Mucosa of stomach (tissue), 1 donor: ENCODE measurements around the gene CCDC187.

Experiments
- H3K27me3 ChIP-seq: one replicate; pipeline ENCODE4 v1.7.0; 2013; ENCODE audit warnings: mild to moderate bottlenecking, low read length; ENCODE audit not compliant: control insufficient read depth, insufficient read depth
- H3K36me3 ChIP-seq: one replicate; pipeline ENCODE4 v1.7.0; 2013; ENCODE audit warnings: low read length; ENCODE audit not compliant: control insufficient read depth, insufficient read depth
- H3K4me1 ChIP-seq: one replicate; pipeline ENCODE4 v1.7.0; 2013; ENCODE audit warnings: mild to moderate bottlenecking, low read length; ENCODE audit not compliant: control insufficient read depth, insufficient read depth
- H3K4me3 ChIP-seq: one replicate; pipeline ENCODE4 v1.7.0; 2013; ENCODE audit warnings: low read length
- H3K9ac ChIP-seq: one replicate; pipeline ENCODE4 v1.7.0; 2013; ENCODE audit warnings: mild to moderate bottlenecking, low read length, moderate library complexity
- H3K9me3 ChIP-seq: one replicate; pipeline ENCODE4 v1.7.0; 2013; ENCODE audit warnings: mild to moderate bottlenecking, low read length, moderate library complexity; ENCODE audit not compliant: control insufficient read depth
- donor health status: Pancreatic carcinoma.

Gene CCDC187

DNA sequence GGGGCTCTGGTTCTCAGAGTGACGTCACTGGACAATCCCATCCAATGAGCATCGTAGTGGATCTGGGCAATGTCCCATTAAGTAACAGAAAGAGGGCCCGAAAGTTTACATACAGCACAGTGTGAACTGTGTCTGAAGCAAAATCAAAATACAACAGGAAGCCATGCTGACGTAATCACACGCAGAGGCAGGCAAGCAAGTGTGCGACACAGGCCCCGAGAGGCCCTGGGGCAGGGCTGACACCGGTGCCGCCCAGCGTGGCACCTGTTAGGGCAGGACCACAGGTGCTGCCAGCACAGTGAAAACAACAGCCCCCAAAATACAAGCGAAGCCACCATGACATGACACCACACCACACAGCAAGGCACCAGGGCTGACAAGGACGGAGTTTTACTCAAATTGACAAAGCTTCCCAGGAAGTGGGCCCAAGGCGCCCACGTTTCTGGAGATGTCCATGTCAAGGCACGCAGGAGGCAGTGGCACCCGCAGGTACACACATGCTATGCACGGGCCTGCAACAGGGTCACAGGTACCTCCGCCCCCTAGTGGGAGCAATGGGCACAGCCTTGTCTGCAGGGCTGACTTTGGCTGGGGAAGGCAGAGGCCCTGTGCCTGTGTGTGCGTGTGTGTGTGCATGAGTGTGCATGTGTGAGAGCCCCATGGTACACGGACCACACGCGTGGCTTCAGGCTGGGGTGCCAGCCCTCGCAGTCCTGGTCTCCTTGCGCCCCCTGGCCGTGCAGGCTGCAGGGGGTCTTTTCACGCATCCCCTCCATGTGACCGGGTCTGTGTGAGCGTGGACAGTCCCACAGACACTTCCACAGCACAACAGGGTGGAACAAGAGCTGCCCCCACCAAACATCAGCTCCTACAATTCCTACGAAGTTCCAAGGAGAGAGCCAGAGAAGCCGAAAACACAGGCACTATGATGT, 77.9 kb downstream of the CCDC187 start:
- H3K9me3 ChIP-seq: no peaks in the 10 kb centered on the region
- no peak overlapping the region for H3K9ac ChIP-seq
- no peaks in the 10 kb centered on the region for H3K27me3 ChIP-seq
- H3K4me1 ChIP-seq: no peaks in the 10 kb centered on the region
- H3K36me3 ChIP-seq: no peaks in the 10 kb centered on the region
- H3K4me3 ChIP-seq: no peak overlapping the region

DNA sequence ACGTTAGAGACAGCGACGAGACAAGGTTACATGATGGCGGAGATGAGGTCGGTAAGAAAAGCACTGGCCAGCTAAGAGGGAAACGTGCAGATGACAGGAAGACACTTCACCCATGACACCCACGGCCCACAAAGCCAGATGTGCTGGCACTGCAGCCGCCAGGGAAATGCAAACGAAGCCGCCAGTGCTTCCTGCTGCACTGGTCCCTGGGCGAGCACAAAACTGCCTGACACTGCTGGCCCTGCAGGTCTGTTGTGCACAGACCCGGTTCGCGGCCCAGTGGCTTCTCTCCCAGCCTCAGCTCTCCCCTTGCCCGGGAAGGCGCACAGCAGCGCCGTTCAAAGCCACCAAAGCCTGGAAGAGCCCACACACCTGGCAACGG, 78.5 kb downstream of the CCDC187 start:
- Histone ChIP-seq H3K9me3 (no peaks in the 10 kb centered on the region), H3K4me1 (no peaks in the 10 kb centered on the region), H3K36me3 (no peaks in the 10 kb centered on the region)

DNA sequence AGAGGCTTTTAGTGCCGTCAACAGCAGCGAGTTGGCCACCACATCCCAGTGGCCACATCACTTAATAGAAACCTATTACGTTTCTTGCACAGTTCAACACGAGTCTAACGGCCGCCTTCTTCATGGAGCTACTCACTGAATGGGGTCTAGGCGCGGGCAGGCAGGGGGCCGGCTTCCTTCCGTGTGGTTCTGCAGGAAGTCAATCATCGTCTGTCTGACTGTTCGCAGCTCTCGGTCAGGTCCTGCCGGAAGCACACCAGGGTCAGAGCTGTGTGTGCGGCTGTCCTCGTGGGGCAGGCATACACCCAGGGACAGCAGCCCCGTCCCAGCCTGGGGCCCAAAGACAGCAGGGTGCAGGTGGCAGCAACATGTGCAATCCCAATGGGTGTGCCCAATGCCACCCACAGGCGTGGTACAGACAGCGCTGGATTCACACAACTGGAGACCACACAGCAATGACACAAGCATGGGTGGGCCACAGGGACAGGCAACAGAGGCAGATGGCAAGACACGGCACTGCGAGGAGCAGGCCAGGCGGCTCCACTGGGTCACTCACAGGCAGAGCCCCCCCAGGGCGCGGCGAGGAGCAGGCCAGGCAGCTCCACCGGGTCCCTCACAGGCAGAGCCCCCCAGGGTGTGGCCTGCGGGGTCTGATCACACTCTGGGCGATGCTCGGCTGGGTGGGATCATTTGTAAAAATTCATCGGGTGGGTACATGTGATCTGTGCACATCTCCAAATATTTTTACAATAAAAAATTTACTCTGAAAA, 79.8 kb downstream of the CCDC187 start:
- H3K4me3 ChIP-seq: no peak overlapping the region
- H3K36me3 ChIP-seq: no peaks in the 10 kb centered on the region
- no peaks in the 10 kb centered on the region for H3K4me1 ChIP-seq
- H3K27me3 ChIP-seq: no peaks in the 10 kb centered on the region
- H3K9me3 ChIP-seq: no peaks in the 10 kb centered on the region
- no peak overlapping the region for H3K9ac ChIP-seq

More for the DNA sequence above, 78.5 kb downstream of the CCDC187 start:
- Histone ChIP-seq H3K27me3 (no peaks in the 10 kb centered on the region), H3K4me3 (no peak overlapping the region), H3K9ac (no peak overlapping the region)

DNA sequence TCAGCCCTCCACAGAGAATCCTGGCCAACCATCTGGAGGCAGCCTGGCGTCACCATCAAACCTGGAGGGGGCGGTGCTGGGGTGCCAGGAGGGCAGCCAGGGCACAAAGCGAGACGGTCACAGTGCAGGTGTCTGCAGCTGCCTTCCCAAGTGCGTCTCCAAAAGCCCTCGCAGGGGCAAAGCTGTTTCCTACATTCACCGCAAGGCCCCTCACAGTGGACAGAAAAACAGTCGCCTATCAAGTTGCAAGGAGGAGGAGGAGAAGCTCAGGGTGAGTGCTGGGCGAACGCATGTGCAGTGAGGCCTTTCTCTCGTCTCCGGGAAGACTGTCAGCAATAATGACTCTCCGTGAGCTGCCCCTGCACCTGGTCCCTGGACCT, 81.0 kb downstream of the CCDC187 start:
- Histone ChIP-seq H3K36me3 (no peaks in the 10 kb centered on the region), H3K9me3 (no peaks in the 10 kb centered on the region), H3K9ac (no peak overlapping the region), H3K4me3 (no peak overlapping the region), H3K4me1 (no peaks in the 10 kb centered on the region), H3K27me3 (no peaks in the 10 kb centered on the region)

DNA sequence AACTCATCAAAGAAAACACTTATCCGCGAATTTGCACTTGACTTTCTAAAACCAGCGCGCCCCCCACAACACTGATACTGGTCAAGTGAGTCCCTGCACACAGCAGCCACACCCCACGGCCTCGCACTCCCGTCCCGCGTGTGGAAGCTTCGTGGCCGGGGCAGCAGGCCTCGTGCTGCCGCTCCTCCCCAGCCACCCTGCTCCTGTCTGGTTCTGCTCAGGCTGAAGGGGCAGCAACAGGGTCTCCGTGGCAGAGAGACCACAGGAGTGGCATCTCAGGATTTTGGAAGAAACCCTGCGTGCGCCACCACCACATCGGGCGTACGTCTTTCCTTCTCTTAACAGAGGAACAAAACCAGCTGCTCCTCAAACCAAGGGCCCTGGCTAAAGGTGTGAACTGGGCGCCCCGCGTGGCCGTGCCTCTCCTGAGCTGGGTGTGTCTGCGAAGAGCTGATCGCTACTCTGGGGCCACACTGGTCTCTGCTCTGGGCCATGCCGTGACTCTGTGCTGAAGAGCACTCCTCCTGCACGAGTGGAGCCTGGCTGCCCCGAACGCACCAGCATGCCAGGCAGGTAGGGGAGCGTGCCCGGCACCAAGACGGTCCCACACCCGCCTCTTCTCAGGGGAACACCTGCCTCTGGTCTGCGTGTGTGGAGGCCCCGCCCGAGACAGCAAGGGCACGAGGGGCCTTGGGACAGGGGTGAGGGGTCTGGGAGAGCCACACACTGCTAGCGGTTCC, 81.6 kb downstream of the CCDC187 start:
- Histone ChIP-seq H3K4me1 (no peaks in the 10 kb centered on the region), H3K4me3 (no peak overlapping the region), H3K9ac (no peak overlapping the region), H3K27me3 (no peaks in the 10 kb centered on the region), H3K9me3 (no peaks in the 10 kb centered on the region), H3K36me3 (no peaks in the 10 kb centered on the region)

DNA sequence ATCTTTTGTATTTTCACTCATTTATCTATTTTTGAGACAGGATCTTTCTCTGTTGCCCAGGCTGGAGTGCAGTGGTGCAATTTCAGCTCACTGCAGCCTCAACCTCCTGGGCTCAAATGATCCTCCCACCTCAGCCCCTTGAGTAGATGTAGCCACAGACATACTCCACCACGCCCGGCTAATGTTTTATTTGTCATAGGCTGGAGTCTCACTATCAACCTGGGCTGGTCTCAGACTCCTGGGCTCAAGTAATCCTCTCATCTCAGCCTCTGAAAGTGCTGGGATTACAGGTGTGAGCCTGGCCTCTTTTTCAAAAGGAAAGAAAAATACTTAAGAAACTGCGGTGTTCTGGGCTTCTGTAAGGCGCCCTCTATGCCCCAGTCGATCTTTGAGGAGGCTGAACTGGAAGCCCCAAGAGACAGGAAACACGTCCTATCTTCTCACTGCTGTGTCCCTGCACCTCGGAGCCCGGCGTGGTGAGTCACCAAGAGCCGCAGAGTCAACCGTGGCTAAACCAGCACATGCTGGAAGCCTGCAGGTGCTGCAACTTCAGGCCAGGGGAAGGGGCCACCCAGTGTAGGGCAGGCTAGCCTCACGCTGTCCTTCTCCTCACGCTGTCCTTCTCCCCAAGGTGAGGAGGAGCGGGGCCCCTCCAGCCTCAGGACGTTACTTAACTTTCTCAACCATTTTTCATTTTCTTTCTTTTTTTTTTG, 83.7 kb downstream of the CCDC187 start:
- Histone ChIP-seq H3K36me3 (no peaks in the 10 kb centered on the region), H3K4me1 (no peaks in the 10 kb centered on the region)

DNA sequence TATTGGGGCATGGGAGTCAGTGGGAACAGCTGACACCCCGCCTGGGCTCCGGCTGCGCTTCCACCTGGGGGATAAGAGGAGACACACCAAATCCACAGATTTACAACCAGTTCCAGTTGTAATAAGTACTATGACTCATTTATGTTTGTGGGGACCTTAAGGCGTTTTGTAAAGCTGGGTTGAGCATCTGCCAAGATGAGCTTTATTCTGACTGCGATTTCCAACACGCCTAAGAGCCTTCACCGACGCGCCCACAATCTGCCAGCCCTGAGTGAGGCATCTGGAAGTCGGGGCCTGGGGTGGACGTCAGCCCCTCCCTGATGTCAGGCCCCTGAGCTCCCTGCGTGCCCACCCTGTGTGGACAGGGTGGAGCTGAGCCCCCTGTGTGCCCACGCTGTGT, 84.6 kb downstream of the CCDC187 start:
- Histone ChIP-seq H3K9me3 (no peaks in the 10 kb centered on the region), H3K4me1 (no peaks in the 10 kb centered on the region), H3K36me3 (peaks cover 8% of the 10 kb centered on the region), H3K27me3 (no peaks in the 10 kb centered on the region), H3K9ac (no peak overlapping the region), H3K4me3 (no peak overlapping the region)

More for the DNA sequence above, 83.7 kb downstream of the CCDC187 start:
- no peak overlapping the region for H3K9ac ChIP-seq
- no peak overlapping the region for H3K4me3 ChIP-seq
- H3K27me3 ChIP-seq: no peaks in the 10 kb centered on the region
- H3K9me3 ChIP-seq: no peaks in the 10 kb centered on the region

DNA sequence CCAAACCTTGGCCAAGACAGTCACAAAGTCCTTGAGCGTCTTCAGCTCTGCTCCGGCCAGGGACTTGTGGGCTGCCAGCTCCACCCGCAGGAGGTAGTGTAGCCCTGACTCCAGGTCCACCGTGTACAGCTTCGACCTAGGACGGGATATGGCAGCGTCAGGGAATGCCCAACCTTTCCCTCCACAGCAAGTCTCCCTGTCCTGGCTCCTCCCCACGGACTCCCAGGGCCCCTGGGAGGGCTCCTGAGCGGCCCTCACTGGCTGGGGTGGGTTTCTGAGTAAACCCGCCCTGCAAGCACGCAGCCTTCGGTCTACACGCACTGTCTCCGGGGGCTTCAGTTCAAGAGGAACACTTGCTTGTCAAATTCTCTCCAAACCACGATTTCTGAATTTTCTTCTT, 85.2 kb downstream of the CCDC187 start:
- H3K9ac ChIP-seq: no peak overlapping the region
- H3K4me3 ChIP-seq: no peak overlapping the region
- peaks cover 8% of the 10 kb centered on the region for H3K36me3 ChIP-seq
- H3K4me1 ChIP-seq: no peaks in the 10 kb centered on the region
- no peaks in the 10 kb centered on the region for H3K27me3 ChIP-seq
- H3K9me3 ChIP-seq: no peaks in the 10 kb centered on the region

DNA sequence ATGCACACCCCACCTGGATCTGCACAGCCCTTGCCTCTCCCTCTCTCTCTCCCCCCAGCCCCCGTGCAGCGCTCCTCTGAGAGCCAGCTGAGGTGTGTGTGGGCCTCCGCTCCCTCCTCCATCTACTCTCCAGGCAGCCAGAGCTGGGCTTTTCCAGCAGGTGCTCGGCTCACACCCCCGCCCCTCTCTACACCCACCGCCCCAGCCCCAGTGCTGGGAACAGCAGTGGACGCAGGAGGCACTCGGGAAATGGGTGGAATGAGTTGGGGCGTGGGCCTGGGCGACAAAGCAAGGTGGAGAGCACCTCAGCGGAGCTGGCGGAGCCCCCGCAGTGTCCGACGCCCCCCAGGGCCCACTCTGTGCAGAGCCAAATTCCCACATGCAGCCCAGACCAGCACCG, 85.6 kb downstream of the CCDC187 start:
- Histone ChIP-seq H3K27me3 (no peaks in the 10 kb centered on the region), H3K9me3 (no peaks in the 10 kb centered on the region), H3K4me3 (no peak overlapping the region), H3K36me3 (peaks cover 8% of the 10 kb centered on the region), H3K9ac (no peak overlapping the region), H3K4me1 (no peaks in the 10 kb centered on the region)

DNA sequence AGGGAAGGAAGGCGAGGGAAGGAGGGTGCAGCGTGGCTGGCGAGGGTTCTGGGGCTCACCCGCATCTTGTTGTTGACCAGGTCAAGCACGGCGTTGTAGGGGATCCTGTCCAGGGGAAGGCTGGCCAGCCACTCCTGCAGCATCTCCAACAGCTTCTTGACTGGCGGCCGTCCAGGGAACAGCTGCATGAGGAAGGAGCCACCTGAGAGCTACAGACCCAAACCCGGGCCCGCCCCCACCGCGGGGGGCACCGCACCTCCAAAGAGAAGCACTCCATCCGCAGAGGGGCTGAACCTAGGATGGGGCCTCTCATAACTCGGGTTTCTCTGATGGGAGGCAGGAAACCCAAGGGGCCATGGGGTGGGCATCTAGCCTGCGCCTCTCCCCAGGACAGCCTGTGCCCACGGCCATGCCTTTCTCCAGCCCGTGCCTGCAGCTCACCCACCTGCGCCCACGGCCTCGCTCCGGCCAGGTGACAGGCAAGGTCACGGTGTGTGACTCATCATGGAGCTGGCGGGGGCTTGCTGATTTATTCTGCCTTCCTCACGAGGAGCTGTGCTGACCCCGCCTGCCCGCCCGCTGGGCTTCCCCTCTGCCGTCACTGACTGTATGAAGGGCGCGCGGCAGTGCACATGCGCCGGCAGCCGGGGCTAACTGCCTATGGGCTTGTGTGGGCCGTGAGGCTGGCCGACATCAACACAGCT, 87.2 kb downstream of the CCDC187 start:
- H3K4me1 ChIP-seq: no peaks in the 10 kb centered on the region
- no peaks in the 10 kb centered on the region for H3K27me3 ChIP-seq
- no peak overlapping the region for H3K9ac ChIP-seq
- H3K9me3 ChIP-seq: no peaks in the 10 kb centered on the region
- peaks cover 8% of the 10 kb centered on the region for H3K36me3 ChIP-seq
- no peak overlapping the region for H3K4me3 ChIP-seq

DNA sequence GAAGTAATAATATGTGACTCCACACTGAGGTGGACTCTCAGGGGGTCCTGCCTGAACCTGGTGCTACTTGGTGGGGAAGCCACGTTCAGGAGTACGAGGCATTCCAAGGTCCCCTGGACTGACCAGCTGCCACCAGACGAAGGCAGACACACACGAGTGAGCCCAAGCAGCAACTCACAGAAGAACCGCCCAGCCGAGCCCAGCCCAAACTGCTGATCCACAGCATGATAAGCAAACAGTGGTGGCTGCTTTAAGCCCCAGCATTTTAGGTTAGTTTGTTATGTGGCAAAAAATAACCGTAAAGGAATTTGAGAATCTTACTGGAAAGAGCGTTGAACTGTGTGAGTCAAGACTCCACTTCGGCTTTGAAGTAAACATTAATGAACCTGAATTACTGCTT, 90.2 kb downstream of the CCDC187 start:
- peaks cover 8% of the 10 kb centered on the region for H3K36me3 ChIP-seq
- no peaks in the 10 kb centered on the region for H3K9me3 ChIP-seq
- no peak overlapping the region for H3K4me3 ChIP-seq
- H3K27me3 ChIP-seq: no peaks in the 10 kb centered on the region
- H3K9ac ChIP-seq: no peak overlapping the region
- no peaks in the 10 kb centered on the region for H3K4me1 ChIP-seq
